HG03469 (cell line): ENCODE measurements around the gene GET4.
"Not testable (repeated sequence)": the region's sequence is repeated elsewhere in the genome, so short reads cannot be mapped to it uniquely, and the experiment has no call there.

Experiments used
- ATAC-seq: cut with Tn5 transposase; IDR thresholded peaks from one replicate; pipeline ENCODE4 v1.9.1; 2021; ENCODE audit warnings: mild to moderate bottlenecking, moderate library complexity, moderate number of reproducible peaks; ENCODE audit not compliant: unreplicated experiment

Gene GET4

DNA sequence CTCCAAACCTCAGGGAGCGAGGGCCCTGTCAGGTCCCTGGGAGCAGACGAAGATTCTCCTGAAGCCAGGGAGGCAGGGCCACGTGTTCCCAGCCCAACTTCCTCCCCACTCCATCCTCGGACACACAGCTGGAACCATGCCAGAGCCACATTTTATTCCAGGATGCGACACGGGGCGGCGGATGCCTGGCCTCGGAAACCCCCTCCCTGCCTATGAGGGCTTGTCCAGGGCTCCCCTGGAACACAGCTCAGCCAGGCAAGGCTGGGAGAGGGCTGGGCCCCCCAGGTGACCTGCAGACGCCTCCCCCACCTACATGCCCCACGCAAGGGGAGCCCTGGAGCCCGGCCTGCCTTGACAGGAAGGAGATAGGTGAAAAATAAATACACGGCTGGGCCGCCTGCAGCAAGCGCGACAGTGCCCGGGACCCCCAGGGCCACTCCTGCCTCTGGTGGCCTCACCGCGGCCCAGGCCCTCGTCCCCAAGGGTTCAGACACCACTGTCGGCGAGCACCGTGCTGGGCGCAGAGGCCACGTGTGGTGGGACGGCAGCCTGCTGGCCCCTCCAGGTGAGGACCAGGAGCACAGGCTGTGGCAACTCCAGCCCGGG lies 21.5 kb downstream of the GET4 start:
- ATAC-seq = no peak

DNA sequence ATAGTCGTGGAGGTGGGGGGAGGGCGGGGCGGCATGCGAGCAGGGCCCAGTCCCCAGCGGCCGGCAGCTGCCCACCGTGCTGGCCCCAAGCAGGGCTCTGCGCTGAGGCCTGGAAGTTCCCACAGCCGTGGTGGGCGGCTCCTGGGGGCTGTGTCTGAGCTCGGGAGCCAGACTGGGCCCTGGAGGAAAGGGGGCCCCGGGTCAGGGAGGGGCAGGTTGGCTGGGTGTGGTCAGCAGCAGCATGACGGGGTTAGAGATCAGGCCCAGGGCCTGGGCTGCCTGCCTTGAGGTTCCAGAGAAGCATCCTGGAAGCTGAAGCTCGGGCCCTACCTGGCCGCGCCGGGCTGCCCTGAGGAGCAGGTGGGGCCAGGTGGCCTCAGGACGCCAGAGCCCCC lies 22.1 kb downstream of the GET4 start:
- no peak for ATAC-seq

DNA sequence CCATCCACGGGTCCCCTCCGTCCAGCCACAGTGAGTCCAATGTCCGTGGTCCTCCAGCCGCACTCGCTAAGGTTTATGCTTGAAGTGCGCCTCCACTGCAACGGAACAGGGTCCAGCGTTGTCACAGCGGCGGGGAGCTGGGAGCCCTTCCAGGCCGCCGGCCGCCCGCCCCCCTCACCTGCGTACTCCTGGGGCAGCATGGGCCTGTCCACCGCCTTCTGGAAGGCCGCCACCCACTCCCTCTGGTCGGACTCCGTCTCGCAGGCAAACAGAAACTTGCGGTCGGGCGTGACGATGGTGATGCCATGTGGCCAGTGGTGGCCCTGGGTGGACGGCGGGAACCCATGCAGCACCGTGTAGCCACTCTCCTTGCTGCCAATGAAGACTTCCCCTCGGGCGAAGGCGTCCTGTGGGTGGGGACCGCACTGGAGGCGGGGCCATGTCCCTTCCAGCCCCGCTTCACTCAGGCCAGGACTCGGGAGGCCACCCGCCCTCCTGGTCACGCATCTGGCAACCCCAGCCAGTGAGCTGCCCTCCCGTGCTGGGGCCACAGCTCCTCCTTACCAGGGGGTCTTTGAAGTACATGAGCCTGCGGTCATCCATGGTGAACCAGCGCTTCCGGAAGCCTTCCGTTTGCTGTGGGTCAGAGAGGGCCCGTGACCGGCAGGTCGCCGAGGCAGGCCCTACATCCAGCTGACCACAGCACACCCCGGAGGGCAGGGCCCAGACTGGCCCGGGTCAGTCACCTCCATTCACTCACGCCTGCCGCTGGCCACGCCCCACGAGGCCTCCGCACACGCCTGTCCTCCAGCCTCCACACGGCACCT lies 22.7 kb downstream of the GET4 start:
- no peak for ATAC-seq

DNA sequence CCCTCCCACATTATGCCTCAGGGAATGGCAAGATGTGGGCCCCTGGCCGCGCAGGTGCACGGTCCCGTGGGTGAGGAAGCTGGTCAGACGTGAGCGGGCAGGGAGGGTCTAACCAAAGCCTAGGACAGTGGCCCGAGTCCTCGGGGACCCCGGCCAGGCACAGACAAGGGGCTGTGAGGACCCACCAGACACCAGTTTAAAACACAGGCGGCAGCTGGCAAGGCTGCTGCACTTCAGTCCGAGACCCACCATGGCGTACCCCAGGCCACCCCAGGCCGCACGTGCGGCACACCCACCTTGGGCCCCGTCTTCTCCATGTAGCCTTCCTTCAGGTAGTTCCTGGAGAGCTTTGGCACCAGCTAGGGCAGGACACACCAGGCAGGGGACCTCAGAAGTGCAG lies 23.5 kb downstream of the GET4 start:
- ATAC-seq = no peak

DNA sequence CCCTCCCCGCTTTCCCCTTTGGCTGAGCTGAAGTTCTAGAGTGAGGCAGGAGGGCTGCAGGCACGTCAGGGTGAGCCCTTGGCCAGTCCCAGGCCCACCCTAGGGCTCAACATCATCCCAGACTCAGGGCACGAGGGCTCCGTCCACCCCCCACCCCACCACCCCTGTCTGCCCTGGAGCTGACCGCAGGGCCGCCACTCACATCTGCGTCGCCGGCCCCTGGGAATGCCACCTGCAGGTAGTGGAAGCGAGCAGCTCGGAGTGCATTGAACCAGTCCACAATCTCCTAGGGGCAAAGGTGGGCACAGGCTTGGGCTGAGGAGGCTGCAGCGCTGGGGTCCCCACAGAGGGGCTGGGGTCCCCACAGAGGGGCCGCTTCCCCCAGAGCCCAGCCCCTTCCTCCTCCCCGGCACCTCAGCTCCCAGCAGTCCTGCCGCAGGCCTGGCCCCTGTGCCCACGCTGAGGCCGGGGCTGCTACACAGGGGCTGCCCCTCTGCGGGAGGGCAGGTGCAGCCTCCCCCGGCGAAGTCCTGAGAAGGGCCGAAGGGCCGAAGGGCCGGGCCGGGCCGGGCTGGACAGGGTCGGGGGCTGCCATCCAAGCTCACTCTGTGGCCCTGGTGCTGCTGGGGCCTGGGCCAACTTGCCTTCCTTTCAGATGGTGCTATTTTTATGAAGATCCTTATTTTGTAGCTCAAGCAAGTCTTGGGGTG lies 24.1 kb downstream of the GET4 start:
- no peak for ATAC-seq

DNA sequence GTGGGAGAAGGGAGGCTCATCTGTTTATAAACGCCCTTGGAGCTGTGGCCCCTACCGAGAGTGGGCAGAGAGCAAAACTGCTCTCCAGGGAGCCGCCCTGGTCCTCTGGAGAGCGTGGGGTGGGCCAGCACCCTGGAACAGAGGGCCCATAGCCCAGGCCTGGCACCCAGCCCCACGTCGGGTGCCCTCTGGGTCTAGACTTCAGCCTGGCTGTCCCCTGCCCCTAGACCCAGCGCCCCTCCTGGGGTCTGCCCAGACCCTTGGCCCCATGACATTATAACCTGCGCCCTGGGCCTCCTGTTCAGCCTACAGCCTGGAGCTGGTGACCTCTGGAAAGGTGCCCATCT lies 24.7 kb downstream of the GET4 start:
- no peak for ATAC-seq

DNA sequence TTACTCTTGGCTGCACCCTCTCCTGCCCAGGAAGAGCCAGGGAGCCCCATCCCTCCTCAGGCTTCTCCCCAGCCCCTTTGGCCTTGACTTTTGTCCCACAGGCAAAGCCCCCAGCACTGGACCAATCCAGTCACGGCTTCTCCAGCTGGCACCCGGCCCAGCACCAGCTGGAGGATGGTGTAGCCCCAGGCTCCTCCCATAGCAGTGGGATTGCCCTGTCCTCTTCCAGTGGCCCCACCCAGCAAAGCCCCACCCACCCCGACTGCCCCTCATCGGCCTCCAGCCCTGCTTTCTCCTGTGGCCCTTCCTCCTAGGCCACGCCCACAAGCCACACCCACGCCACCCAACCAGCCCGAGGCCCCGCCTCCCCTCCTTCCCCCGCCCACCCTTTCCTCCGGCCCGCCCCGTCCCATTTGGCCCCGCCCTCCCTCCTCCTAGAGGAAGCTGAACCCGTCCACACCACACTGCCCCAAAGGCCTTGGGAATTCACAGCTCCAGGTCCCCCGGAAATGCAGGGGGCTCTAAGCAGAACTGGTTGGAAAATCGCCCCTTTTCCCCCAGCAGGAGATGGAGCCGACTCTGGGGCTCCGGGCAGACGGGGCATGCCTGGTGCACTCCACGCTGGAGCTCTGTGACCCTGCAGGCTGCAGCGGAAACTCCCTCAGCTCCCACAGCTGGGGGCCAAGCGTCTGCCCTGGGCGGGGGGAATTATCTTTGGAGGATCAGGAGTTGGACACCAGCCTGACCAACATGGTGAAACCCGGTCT lies 25.2 kb downstream of the GET4 start:
- ATAC-seq = no peak

DNA sequence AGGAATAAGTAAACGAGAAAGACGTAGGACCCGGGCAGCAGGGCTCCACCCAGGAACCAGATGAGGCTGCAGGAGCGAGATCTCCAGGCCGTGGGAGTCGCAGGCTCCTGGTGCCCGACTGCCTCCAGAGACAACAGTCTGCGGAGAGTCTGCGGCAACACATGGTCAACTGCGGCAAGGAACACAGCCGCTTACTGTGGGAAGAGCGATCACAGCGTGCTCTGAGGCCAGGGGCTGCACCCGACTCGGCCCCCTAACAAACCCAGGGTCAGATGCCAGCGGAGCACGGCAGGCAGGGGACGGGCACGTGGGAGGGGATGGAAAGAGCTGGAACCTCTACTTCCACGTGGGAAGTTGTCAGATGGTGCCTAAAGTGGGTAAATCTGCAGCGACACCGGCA lies 26.6 kb downstream of the GET4 start:
- no peak for ATAC-seq

DNA sequence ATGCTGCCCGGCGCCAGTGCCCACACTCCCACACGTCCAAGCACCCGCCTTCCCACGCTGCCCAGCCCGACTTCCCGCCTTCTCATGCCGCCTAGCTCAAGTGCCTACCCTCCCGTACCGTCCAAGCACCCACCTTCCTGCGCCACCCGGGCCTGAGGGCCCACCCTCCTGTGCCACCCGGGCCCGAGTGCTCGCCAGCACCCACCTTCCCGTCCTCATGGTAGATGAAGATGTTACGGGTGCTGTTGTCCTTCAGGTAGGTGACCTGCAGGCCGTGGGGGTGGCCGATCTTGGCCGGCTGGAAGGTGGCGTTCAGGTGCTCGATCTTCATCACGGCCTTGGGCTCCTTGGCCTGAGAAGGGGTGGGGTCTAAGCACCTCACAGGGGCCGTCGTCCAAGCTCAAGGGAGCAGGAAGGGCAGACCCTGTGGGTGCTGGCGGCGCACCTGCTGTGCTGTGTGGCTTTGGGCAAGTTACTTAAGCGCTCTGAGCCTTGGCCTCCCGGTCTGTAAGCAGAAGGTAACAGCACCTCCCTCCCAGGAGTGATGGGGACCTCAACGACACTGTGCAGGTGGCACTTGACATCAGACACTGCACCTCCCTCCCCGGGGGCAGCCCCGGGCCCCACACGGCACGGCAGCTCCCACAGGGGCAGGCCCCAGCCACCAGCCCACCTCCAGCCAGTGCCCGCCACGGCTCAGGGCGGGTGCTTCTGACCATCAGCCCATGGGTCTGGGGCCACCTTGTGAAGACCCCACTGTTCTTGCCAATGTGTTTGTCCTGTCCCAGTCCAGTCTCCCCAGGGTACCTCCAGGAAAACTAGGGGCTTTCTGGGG lies 27.8 kb downstream of the GET4 start:
- no peak for ATAC-seq

DNA sequence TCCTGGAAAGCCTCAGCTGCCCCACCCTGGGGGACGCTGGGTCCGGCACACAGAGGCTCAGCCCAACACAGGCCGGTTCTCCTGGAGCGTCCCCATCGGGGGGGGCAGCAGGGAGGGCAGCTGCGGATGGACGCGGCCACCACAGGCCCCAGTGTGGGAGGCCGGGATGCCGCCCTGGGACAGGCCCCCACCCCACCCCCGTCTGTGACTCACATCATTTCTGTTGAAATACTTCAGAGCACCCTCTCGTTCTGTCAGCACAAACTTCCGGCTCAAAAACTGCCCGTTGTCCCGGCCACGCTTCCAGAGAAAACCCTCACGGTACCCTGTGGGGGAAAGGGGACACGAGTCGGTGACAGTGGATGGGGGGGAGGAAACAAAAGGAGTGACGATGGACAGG lies 28.5 kb downstream of the GET4 start:
- ATAC-seq = no peak

DNA sequence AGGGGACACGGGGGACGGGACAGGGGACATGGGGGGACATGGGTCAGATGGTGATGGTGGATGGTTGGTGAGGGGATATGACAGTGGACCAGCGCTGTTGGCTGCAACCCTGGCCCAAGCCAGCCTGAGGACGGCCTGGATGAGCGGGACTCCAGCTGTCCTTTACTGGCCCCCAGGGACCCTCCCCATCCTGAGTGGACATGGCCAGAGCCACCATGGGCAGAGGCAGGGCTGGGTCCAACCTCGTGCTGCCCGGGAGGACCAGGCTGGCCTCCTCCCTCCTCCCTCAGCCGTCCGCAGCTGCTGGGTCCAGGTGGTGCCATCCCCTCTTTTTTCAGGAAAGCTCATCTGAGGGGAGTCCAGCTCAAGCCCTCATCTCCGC lies 30.4 kb downstream of the GET4 start:
- no peak for ATAC-seq

DNA sequence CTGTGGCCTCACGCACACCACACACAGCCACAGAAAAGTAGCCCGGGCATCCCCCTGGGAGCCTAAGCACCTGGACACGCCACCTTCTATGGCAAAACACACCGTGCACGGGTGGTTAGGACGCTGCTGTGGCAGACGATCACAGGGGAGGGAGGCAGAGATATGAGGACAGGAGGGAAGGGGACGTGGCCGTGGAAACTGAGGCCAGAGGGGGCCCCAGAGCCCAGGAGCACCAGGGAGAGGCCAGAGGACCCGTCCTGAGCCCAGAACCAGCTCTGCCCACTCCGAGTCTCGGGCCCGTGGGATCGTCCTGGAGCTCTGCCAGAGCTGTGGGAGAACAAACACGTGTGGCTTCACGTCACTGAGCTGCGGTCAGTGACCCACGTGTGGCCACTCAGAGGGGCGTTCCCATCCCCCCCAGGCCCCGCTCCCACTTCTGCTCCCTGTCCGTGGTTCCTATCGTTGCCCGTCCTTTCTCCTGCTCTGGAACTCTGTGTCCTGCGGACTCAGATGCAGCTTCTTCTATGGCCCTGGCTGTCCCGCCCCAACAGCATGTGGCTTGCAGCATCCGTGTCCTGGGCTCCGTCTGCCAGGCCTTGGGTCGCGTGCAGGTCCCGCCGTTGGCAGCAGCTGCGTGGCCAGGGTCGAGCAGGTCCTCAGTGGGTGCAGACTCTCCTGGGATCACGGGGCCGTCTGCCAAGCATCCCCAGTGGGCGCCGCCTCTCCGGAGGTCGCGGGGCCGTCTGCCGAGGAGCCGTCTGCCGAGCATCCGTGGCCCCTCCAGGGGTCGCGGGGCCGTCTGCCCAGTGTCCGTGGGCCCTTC lies 31.0 kb downstream of the GET4 start:
- ATAC-seq = no peak

DNA sequence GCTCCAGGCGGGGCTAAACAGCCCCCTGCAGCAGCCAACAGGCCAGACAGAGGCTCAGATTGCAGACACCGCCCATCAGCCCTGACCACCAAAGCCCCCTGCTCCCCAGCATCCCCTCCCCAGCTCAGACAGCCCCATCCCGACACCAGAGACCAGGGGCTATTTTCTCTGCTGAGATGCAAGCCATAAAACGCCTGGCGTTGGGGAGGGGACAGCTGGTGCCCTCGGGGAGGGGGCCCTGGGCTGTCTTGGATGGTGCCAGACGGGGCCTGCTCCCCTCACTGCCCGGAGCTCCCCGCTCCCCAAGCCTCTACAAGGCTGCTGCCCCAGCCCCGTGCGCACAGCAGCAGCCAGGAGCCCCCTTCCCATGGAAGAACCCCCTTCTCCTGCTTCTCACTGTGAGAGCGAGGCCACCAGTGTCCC lies 31.8 kb downstream of the GET4 start:
- no peak for ATAC-seq

DNA sequence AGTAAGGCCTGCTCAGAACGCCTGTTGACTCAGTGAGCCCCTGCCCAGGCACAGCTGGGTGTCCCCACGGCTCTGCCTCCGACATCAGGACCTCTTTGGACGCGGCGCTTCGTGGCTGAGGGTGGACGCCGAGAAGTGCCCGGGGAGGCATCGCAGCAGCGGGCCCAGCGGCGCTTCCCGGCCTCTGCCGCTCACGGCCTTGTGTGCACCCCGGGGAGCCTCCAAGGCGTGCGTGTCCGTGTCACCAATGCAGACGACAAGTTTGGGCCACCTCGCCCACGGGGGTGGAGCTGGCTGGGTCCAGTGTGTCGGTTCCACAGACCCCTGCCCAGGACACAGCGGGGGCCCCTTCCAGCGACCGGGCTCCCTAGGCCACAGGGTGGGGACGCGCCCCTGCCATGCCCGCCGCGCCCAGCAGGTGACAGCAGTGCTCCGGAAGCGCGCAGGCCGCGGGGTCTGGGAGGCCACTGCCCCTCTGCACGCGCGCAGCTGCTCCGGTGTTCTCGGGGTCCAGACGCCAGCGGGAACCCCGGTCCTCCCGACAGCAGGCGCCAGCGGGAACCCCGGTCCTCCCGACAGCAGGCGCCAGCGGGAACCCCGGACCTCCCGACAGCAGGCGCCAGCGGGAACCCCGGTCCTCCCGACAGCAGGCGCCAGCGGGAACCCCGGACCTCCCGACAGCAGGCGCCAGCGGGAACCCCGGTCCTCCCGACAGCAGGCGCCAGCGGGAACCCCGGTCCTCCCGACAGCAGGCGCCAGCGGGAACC lies 32.4 kb downstream of the GET4 start:
- ATAC-seq = not testable (repeated sequence)

DNA sequence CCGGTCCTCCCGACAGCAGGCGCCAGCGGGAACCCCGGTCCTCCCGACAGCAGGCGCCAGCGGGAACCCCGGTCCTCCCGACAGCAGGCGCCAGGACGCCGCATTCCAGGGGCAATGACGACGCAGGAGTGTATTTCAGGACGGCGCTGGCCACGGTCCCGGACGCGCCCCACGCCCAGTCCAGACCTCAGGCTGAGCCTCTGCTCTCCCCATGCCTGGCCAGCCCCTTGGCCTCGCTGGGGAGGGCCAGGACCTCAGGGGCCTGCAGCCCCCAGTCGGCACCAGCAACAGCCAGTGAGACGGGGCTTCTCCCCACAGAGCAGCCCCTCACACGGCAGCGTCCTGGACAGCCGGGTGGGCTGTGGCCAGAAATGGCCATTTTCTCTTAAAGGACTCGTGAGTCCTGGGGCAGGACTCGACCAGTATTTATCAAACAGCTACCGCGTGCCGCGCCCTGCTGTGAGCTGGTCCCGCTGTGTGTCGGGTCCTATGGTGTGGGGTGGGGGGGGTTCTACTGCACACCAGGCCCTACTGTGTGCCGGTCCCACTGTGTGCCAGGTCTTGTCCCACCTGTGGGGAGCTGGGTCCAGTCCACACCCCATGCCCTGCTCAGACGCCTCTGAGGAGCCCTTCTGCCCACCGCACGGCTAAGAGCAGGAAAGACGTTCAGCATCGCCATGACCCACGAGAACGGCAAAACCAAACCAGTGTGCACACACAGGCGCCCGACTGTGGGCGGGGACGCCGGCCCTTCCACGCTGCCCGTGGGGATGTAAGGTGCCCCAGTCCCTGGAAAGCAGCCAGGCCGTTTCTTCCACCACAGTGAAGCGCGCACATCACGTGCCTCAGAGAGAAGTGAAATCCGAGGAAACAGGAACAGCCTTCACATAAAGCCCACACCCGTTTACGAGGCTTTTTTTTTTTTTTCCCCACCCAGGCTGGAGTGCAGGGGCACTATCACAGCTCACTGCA lies 33.3 kb downstream of the GET4 start:
- no peak for ATAC-seq

DNA sequence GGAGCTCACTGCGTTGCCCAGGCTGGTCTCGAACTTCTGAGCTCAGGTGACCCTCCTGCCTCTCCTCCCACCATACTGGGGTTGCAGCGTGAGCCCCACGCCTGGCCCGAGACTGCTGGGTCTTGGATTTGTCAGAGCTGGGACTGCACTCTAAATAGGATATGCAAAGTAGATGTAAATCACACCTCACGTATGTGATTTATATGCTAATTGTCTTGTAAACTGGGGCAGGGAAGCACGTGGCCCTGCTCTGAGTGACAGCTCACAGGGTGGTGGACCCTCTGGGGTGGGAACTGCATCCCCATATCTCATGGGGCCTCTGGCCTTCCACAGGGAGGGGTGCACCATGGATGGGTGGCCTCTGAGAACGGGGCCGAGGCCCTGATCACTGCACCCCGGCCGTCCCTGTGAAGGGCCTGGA lies 34.1 kb downstream of the GET4 start:
- no peak for ATAC-seq

DNA sequence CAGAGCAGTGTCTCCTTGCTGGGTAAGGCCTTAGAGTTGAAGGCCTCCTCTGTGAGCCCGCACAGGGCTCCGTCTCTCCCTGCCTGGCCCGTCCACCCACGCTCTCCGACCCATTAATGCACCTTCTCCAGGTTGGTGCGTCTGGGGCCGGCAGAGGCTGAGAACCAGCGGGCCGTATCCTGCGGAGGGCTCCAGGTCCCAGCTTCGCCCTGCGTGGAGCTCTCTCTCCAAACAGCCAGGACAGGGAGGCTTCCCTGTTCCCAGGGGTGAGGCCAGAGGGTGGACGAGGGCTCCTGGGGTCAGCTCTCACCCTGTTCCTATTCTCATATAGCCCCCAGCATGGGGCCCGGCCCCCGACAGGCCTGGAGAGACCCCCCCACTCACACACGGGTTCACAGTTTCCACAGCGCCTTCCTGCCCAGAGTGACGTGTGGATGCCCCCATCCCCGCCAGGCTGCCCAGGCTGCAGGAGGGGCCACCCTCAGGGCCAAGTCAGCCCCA lies 34.6 kb downstream of the GET4 start:
- ATAC-seq = no peak
